Measurements from ENCODE around the gene DIPK1B.

DIPK1B gene

DNA sequence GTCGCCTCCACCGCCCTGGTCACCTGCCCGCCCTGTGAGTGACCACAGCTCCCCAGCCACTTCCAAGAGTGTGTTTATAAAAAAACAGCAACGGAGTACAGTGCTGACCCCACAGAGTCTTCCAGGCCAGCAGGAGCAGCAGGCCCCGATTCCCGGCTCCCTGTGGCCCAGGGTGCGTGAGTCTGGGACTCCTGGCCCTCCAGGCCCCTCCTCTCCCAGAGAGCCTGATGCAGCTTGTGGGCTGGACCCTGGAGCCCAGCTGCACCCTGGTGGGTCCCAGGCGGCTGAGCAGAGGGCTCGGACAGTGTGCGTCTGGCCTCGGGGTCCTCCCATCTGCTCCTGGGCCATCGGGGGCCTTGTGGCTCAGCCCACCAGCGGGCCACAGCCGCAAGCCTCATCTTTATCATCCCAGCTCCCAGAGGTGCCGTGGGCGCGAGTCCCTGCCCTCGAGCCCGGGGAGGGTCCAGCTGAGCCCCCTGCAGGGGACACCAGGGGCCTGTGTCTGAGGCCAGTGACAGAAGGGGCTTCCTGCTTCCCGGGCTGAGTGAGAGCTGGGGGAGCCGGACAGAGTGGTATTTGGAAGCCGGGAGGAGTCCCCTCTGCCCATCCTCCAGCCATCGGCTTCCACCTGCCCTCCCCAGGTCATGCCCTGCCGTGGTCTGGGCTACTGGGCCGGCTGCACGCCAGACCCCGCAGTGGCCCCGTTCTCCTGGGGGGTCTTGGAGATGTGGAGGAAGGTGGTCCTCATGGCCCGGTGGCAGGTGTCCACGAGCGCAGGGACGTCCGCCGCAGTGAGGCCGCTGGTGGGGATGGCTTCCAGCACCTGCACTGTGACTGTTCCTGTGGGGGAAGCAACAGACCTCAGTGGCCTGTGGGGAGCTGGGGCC lies 39.0 kb upstream of the DIPK1B start:
- DNase-seq: no peak

- no peak for DNase-seq
Measured at GRCh38 chr9:136673975-136674785, 38.2 kb upstream of the DIPK1B start.

DNA sequence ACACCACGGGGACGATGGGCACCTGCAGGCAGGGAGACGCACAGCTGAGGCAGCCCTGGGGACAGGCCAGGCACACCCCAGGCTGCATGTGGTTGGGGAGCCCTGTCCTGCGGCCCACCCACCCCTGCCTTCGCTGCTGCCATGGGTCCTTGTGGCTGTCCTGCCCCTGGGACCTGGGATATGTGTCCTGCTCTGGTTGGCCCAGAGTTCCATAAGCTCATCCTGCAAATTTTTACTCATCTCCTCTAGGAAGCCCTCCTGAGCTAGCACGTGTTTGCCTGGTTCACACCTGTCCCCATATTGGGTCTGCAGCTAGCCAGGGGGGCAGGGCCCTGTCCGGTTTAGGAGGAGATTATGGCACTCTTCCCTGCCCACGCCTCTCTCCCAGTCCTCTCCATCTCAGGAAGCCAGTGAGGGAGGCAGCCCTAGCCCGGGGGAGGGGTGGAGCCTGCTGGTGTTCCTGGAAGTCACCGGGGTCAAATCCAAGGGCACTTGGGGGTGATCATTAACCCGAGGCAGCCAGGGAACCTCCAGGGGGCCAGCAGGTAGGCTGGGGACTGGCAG lies 37.5 kb upstream of the DIPK1B start:
- peak; percentile 39 for DNase-seq

DNA sequence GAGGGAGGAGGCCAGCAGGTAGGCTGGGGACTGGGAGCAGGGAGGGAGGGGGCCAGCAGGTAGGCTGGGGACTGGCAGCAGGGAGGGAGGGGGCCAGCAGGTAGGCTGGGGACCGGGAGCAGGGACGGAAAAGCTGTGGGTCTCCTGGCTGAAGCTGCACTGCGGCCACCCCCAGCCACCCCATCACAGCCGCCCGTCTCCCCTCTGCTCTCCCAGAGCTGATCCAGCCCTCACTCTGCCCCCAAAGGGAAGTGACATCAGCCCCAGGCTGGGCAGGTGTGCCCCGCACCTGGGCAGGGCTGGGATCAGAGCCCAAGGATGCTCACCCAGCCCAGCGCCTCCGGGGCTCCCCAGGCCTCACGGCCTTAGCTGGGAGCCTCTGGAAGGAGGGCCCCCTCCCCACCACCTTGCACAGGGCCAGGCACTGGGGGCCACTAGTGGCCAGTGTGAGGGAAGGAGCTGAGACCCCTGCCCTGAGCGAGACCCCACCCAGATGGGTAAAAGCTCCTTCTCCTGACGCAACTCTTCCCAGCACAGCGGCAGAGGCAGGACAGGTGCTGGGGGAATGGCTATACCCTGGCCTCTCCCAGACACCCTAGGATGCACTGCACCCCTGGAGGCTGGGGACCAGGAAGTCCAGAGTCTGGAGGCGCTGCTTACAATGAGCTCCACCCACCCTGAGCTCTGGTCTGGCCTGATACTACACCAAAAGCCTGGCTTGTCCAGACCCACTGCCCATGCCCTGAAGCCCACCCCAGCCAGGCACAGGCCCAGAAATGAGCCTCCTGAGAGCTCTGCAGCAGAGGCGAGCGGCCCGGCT lies 36.7 kb upstream of the DIPK1B start:
- DNase-seq: no peak

DNA sequence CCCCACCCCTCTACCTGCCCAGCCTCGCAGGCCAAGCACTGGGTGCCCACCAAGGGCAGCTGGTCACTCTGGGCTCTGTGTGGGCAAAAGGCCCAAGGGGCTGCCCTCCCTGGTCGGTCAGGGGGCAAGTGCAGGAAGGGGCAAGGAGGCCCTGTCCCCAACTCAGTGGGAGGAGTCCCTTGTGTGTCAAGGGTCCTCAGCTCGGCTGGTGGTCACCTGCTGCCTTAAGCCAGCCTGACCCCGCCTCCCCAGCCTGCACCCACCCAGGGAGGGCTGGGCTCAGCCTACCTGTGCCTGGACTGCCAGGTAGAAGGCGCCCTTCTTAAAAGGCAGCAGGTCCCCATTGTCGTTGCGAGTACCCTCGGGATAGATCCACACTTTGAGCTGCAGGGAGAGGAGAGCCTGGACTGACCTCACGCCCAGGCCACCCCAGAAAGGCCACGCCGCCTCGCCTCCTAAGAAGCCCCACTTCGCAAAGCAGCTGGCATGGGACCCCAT lies 36.0 kb upstream of the DIPK1B start:
- no peak for DNase-seq

DNA sequence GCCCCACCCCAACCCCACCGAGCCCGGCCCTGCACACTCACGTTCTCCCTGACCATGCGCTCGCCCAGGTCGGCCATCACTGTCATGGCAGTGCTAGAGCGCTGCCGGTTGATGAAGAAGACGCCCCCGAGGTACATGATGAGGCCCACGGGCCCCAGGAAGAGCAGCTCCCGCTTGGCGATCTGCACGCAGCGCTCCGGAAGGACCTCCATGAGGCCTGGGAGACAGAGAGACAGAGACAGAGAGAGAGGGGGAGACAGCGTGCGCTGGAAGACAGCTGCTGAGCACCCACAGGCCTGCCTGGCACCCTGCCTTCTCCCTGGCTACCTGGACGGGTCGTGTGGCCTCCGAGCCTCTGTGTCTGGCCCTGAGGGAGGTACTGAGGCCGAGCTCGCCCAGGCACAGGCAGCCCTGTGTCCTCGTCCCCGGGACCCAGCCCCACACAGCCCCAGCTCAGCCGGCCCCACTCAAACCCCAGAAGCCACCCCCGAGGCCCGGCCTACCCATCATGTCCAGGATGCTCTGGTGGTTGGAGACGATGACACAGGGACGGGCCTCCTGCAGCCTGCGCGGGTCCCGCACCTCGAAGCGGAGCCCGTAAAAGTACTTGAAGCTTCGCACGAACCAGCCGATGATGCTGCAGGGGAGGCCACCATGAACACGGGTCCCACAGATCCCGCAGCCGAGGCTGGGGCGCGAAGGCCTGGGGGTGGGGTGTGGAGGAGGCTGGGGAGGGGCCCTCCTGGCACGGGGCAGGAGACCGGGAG lies 35.3 kb upstream of the DIPK1B start:
- no peak for DNase-seq

- no peak for DNase-seq
Measured at GRCh38 chr9:136678034-136678433, 34.3 kb upstream of the DIPK1B start.

DNA sequence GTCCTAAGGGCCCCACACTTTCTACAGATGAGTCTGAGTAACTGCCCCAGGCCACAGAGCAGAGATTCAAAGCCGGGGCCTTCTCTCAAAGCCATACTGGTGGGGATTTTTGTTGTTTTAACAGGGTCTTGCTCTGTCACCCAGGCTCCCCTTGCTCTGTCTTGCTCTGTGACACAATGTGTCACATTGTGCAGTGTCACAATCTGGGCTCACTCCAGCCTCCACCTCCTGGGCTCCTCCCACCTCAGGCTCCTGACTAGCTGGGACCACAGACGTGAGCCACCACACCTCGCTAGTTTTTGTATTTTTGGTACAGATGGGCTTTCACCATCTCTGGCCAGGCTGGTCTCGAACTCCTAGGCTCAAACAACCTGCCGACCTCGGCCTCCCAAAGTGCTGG lies 33.7 kb upstream of the DIPK1B start:
- no peak for DNase-seq

GRCh38 chr9:136679431-136679941 lies 32.9 kb upstream of the DIPK1B start:
- DNase-seq: no peak

GRCh38 chr9:136681029-136681428 lies 31.3 kb upstream of the DIPK1B start:
- no peak for DNase-seq

DNA sequence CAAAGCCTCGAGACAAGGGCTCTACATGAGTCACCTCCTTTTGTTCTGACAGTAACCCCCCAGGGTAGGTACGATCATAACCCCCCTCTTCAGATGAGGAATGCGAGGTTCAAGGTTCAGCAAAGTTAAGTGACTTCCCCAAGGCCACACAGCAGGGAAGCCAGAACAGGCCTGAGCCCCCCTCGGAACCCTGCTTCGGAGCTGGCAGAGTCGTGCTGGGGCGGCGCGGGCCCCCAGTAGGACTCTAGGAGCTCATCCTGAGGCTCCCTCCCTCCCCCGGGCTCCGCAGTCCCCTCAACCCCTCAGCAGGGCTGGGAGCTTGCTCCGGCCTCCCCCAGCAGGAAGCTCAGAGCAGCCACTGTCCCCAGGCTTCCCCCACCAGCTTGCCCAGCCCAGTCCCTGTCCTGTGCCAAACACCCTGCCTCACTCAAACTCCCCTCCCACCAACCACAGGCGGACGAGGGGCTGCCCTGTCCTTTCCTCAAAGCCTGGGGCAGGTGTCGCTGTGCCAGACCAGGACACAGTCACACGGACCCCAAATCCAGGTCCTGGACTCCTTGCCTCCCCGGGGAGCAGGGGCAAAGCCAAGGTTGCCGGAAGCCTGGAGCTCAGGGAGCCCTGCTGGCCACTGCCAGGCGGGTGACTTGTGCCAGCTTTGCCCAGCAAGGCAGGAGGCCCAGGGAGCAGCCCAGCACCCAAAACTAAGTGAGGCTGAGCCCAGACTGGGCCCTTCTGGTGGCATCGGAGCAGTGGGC lies 30.2 kb upstream of the DIPK1B start:
- no peak for DNase-seq

GRCh38 chr9:136682710-136683109 lies 29.7 kb upstream of the DIPK1B start:
- DNase-seq: no peak

- DNase-seq: no peak
Measured at GRCh38 chr9:136683173-136683745, 29.1 kb upstream of the DIPK1B start.

GRCh38 chr9:136683755-136684154 lies 28.6 kb upstream of the DIPK1B start:
- no peak for DNase-seq

DNA sequence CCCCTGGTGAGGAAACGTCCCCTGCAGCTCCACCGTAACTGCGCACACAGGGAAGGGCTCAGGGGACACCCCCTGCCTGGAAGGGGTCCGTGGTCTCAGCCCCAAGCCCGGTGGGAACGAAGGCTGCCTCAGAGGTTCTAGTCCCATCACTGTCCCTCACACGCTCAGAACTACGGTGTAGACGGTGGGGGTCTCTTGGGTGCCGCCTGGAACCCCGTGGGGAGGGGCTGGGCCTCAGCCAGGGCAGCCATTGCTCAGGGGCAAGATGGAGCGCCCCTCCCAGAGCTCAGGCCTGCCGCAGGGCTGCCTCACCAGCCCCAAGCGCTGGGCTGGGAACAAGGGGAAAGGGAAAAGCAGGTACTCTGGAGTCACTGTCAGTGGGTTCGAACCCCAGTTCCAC lies 28.0 kb upstream of the DIPK1B start:
- no peak for DNase-seq

- DNase-seq: no peak
Measured at GRCh38 chr9:136684799-136685198, 27.6 kb upstream of the DIPK1B start.

DNA sequence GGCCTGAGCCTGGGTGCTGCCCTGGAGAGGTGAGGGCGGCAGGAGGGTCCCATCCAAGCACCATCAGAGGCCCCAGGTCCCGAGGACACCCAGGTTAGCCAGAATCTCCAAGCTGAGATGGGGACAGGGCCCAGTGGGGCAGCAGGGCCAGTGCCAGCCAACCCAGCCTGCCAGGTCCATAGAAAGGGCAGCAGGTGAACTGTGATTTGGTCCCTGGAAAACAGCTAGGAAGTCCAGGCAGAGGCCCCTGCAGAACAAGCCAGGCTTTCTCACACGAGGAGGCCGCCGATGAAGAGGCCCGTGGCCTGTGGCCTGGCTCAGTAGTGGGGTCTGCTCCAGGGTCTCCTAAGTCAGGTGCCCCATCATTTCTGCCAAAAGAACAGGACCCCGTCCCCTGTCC lies 27.2 kb upstream of the DIPK1B start:
- no peak for DNase-seq

DNA sequence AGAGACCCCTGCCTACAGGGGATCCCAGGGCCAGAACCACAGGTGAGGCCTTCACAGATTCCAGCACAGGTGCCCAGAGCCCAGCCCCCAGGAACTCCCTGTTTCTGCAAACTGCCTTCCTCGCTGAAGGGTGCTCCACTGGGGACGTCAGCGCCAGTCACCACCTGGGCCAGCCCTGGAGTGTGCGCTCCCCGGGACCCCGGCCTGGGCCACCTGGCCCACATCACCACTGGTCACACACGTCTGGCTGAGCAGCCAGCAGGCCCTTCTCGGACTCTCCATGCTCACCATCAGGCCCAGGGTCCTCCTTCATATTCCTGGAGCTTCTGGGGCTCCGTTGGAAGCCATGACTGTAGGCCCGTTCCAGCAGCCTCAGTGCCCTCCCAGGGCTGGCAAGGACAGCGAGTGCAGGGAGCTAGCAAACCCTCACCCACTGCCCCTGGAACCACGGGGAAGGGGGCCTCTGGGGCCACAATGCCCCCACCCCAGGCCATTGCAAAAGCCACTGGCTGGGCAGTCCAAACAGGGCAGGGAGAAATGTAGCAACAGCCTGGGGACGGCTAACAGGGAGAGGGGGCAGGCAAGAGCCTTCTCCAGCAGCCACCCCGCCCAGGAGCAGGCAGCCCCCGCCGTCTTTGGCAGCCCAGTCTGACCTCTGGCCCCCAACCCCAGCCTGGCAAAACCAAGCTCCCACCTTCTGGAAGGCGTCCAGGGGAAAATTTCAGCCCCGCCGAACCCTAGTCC lies 26.4 kb upstream of the DIPK1B start:
- DNase-seq: peak; percentile 36

- no peak for DNase-seq
Measured at GRCh38 chr9:136686534-136686793, 25.9 kb upstream of the DIPK1B start.

Data from NCI-H69 (cell line).